GM21360 (cell line): ENCODE measurements around the gene UNC45A.
"Not testable (repeated sequence)": the region's sequence is repeated elsewhere in the genome, so short reads cannot be mapped to it uniquely, and the experiment has no call there.

Experiments used
- ATAC-seq: cut with Tn5 transposase; IDR thresholded peaks from one replicate; pipeline ENCODE4 v1.9.1; 2021; ENCODE audit warnings: mild to moderate bottlenecking, moderate library complexity; ENCODE audit not compliant: unreplicated experiment

Gene UNC45A

GRCh38 chr15:90902840-90903732, 32.0 kb upstream of the UNC45A start, which contains the start of gene MAN2A2:
Gene MAN2A2, plus strand, starts transcription at chr15:90903302. Its CDS starts 906 bp downstream, at chr15:90904208.
- ATAC-seq: peak; percentile 61

GRCh38 chr15:90903733-90904536, 31.1 kb upstream of the UNC45A start:
- ATAC-seq: no peak

DNA sequence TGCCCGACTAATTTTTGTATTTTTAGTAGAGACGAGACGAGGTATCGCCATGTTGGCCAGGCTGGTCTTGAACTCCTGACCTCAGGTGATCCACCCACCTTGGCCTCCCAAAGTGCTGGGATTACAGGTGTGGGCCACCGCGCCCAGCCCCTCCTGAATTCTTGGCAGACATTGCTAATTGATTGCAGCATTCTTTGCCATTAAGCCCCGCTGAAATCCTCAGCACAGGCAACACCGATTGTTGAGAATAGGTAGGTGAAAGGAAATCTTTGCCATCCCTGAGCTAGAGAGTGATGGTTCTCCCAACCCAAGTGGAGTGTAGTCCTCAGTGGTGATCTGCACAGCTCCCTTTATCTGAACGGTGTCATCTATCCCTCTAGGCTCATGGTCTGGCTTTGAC, 30.3 kb upstream of the UNC45A start:
- no peak for ATAC-seq

- ATAC-seq: no peak
Observed at GRCh38 chr15:90905306-90906180, 29.5 kb upstream of the UNC45A start.

- ATAC-seq: no peak
Observed at GRCh38 chr15:90906181-90906849, 28.8 kb upstream of the UNC45A start.

DNA sequence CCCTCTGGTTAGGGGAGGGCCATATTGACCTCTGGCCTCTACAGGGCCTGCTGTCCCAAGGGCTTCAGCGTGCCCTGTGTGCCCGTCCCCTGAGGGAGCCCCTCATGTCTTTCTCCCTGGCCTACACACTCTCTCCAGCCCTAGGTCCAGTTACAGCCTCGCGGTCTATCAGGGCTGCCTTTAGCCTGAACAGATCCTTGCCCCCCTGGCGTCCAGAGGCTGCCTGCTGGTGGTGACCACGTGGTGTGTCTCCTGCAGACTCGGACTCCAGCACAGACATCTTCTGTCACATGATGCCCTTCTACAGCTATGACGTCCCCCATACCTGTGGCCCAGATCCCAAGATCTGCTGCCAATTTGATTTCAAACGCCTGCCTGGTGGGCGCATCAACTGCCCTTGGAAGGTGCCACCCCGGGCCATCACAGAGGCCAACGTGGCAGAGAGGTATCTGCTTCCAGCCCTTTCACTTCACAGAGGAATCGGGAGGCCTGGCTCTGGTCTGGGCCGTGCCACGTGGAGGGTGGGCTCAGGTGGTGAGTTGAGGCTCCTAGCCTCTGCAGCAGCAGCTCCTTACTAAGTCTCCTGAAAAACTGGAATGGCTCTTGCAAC, 27.9 kb upstream of the UNC45A start:
- ATAC-seq: no peak

DNA sequence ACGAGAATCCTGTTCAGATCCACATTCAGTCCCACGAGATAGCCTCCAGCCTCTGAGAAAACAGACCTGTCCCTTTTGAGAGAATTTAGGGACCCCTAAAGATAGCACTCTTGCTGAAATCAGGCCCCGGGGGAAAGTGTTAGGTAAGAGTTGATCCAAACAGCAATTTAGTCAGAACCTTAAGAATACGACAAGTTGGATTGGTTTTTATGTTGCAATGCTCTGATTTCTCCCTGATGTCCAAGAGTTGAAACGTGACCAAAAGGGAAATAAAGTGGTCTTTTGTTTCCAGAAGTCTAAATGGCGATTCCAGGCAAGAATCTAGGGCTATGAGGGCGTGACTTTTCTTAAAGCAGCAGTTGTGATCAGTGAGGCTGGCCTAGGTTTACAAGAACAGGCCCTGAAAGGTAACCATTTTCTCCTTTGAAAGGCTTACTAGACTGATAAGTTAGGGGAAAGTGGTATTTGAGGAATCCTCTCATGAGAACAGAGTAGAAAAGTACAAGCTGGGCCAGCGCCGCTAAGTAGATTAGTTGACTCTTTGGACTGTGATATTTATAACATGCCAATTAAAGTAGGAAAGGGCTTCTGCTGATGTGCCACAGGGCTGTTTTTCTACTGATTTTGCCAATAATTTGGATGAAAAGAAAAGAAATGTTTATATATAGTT, 27.1 kb upstream of the UNC45A start:
- no peak for ATAC-seq

- ATAC-seq: not testable (repeated sequence)
Observed at GRCh38 chr15:90909449-90909848, 25.6 kb upstream of the UNC45A start.

GRCh38 chr15:90909976-90910375, 25.1 kb upstream of the UNC45A start:
- no peak for ATAC-seq

- no peak for ATAC-seq
Observed at GRCh38 chr15:90910441-90911301, 24.4 kb upstream of the UNC45A start.

DNA sequence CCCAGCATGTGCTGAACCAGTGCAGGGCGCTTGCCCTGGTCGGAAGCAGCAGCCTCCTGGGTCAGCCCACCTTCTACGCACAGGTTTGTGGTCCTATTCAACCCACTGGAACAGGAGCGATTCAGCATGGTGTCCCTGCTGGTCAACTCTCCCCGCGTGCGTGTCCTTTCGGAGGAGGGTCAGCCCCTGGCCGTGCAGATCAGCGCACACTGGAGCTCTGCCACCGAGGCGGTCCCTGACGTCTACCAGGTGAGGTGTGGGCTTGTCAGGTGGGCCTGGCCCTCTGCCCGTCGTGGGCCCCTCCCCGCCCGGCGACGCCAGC, 23.8 kb upstream of the UNC45A start:
- ATAC-seq: no peak

GRCh38 chr15:90911906-90912769, 22.9 kb upstream of the UNC45A start:
- ATAC-seq: no peak

- ATAC-seq: no peak
Observed at GRCh38 chr15:90912770-90913075, 22.4 kb upstream of the UNC45A start.

DNA sequence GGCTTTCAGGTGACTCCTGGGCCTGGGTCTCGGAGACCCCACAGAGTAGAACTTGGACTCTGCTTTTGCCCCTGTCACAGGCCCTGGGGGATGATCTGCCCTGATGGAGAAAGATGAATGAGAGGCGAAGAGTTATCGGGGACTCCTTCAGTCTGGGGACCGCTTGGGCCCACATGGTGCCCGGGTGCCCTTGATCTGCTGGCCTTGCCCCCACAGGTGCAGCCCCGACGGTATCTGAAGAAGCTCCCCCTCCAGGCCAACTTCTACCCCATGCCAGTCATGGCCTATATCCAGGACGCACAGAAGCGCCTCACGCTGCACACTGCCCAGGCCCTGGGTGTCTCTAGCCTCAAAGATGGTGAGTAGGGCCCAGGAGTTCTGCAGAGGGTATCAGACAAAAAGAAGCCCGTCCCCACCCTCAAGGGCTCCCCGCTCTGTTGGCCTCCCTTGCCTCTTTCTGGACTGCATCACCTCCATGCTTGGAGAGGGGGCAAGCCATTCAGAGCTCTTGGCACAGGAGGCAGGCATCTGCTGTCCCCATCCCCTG, 21.6 kb upstream of the UNC45A start:
- no peak for ATAC-seq

- no peak for ATAC-seq
Observed at GRCh38 chr15:90914305-90915080, 20.6 kb upstream of the UNC45A start.

DNA sequence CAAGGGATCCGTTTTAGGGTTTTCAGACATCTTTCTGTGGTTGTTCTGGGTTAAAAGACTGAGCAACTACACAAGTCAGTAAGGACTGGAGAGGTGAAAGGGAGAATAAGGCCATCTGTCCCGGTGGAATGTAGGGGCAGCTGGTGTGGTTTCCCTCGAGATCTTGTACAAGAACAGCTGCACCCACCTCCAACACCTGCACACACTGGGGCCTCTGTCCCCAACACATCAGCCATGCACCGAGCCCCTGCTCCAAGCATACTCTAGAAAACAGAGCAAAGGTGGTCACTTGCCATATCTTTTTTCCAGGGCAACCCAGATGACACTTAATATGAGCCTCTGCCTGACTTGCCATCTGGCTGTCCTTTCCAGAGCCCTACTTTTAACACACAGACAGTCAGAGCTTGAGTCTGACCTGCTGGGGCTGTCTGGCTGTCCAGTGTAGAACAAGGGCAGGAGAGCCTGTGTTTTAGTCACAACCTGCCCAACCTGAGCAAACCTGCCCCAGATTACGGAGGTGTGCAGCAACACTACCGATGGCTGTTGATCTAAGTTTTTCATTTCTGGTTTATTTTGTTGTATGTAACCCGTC, 19.8 kb upstream of the UNC45A start:
- ATAC-seq: no peak
